GM23248 (cell line): ENCODE measurements around the gene PSD4.

Experiments used
- EZH2 ChIP-seq: fragments of 200-600 bp; sonication (generic); IDR thresholded peaks from 2 replicates; pipeline ENCODE4 v1.6.1; 2018; ENCODE audit warnings: antibody characterized with exemption, mild to moderate bottlenecking; ENCODE audit not compliant: insufficient read depth, poor library complexity, severe bottlenecking
- EZH2phosphoT487 ChIP-seq: fragments of 200-600 bp; sonication (generic); IDR thresholded peaks from 2 replicates; pipeline ENCODE4 v1.6.1; 2018; ENCODE audit warnings: antibody characterized with exemption, moderate library complexity, mild to moderate bottlenecking, low read depth; ENCODE audit not compliant: insufficient read depth

- TF ChIP-seq EZH2: no peak
- no peak for TF ChIP-seq EZH2phosphoT487
Observed at GRCh38 chr2:113240915-113241911, 67.4 kb downstream of the PSD4 start.
